Ascending aorta (tissue), 2 donors: ENCODE results near the gene MYLK2. TPM values are rescaled to one million over a fixed set of nuclear protein-coding genes. Genes with fewer than 3 reads are reported as not detected.

Experiments
- DNase-seq, 2 donors: peaks; one replicate each; pipeline ENCODE4 v3.0.0-alpha.2; 2019; ENCODE audit warnings: low spot score in 2 of 2
- H3K27ac ChIP-seq, 2 donors: fragments of 200-600 bp; sonication (generic); one replicate each; pipeline ENCODE4 v1.5.1; 2016 to 2017; ENCODE audit warnings: mild to moderate bottlenecking in 1 of 2
- H3K27me3 ChIP-seq: fragments of 200-600 bp; sonication (generic); one replicate; pipeline ENCODE4 v1.5.1; 2017
- H3K36me3 ChIP-seq, 2 donors: fragments of 200-600 bp; sonication (generic); one replicate each; pipeline ENCODE4 v1.5.1; 2016
- H3K4me1 ChIP-seq, 2 donors: fragments of 200-600 bp; sonication (generic); one replicate each; pipeline ENCODE4 v1.5.1; 2016 to 2017; ENCODE audit warnings: mild to moderate bottlenecking in 1 of 2
- H3K4me3 ChIP-seq, 2 donors: fragments of 200-600 bp; sonication (generic); one replicate each; pipeline ENCODE4 v1.5.1; 2016 to 2017; ENCODE audit warnings: mild to moderate bottlenecking in 1 of 2
- H3K9me3 ChIP-seq, 2 donors: fragments of 200-600 bp; sonication (generic); one replicate each; pipeline ENCODE4 v1.5.1; 2016
- CTCF ChIP-seq, 3 experiments: fragments of 200-600 bp in 2 of 3; fragments of 450-650 bp in 1 of 3; sonication (generic) in 2 of 3; IDR thresholded peaks; one replicate each; pipeline ENCODE4 v1.5.1; 2016 to 2019; ENCODE audit warnings: antibody characterized with exemption in 3 of 3, mild to moderate bottlenecking in 1 of 3, moderate library complexity in 1 of 3
- intact Hi-C: fragments of 100-400 bp; cut with DNase I; formaldehyde crosslinking; loops from one replicate; pipeline ENCODE4 v1.15.1; 2023
- total RNA-seq: library from RNA; depleted of rRNA; stranded (reverse); fragments of >200 nt; gene quantifications from one replicate; pipeline ENCODE4 v1.1.0, GENCODE V29; 2016

MYLK2 gene
- total RNA-seq, 1 donor from 2014 or later, result not detected

GRCh38 chr20:31856516-31856915 lies 37.4 kb downstream of the MYLK2 start:
- no peaks in the 10 kb centered on the region for H3K9me3 ChIP-seq
- no peaks in the 10 kb centered on the region for H3K36me3 ChIP-seq
- no peak overlapping the region for H3K4me3 ChIP-seq
- H3K4me1 ChIP-seq, result peaks cover 9 to 10% of the 10 kb centered on the region in 2 donors
- no peak overlapping the region for H3K27ac ChIP-seq
- no peaks in the 10 kb centered on the region for H3K27me3 ChIP-seq
- TF ChIP-seq CTCF (IDR thresholded peaks at IDR 0.05), result no peak
- no peak for DNase-seq
- intact Hi-C loops, result loop anchor here (10.0 kb wide), 1 partner anchor 178 kb away; no protein-coding TSS in a partner anchor

- H3K27ac ChIP-seq, result no peak overlapping the region
- no peak for TF ChIP-seq CTCF (IDR thresholded peaks at IDR 0.05)
- no peaks in the 10 kb centered on the region for H3K36me3 ChIP-seq
- peak in 1 of 2 donors; percentile 34 for DNase-seq
- no peaks in the 10 kb centered on the region for H3K27me3 ChIP-seq
- H3K9me3 ChIP-seq, result no peaks in the 10 kb centered on the region
- peaks cover 9 to 10% of the 10 kb centered on the region in 2 donors for H3K4me1 ChIP-seq
- intact Hi-C loops, result loop anchor here (10.0 kb wide), 1 partner anchor 177 kb away; no protein-coding TSS in a partner anchor
- no peak overlapping the region for H3K4me3 ChIP-seq
Observed at GRCh38 chr20:31857861-31858759, 39.0 kb downstream of the MYLK2 start.

GRCh38 chr20:31858760-31859083 lies 39.6 kb downstream of the MYLK2 start:
- no peak overlapping the region for H3K4me3 ChIP-seq
- no peak for TF ChIP-seq CTCF (IDR thresholded peaks at IDR 0.05)
- peaks cover 9 to 10% of the 10 kb centered on the region in 2 donors for H3K4me1 ChIP-seq
- intact Hi-C loops, result loop anchor here (10.0 kb wide), 1 partner anchor 176 kb away; no protein-coding TSS in a partner anchor
- H3K27me3 ChIP-seq, result no peaks in the 10 kb centered on the region
- H3K36me3 ChIP-seq, result no peaks in the 10 kb centered on the region
- DNase-seq, result peak in 1 of 2 donors; percentile 12
- no peaks in the 10 kb centered on the region for H3K9me3 ChIP-seq
- no peak overlapping the region for H3K27ac ChIP-seq

- H3K36me3 ChIP-seq, result no peaks in the 10 kb centered on the region
- no peak overlapping the region for H3K4me3 ChIP-seq
- H3K9me3 ChIP-seq, result no peaks in the 10 kb centered on the region
- intact Hi-C loops, result loop anchor here (10.0 kb wide), 1 partner anchor 175 kb away; no protein-coding TSS in a partner anchor
- DNase-seq, result peak in 1 of 2 donors; percentile 46
- H3K27me3 ChIP-seq, result no peaks in the 10 kb centered on the region
- H3K4me1 ChIP-seq, result peaks cover 9 to 10% of the 10 kb centered on the region in 2 donors
- TF ChIP-seq CTCF (IDR thresholded peaks at IDR 0.05), result no peak
- H3K27ac ChIP-seq, result no peak overlapping the region
Observed at GRCh38 chr20:31859266-31859997, 40.3 kb downstream of the MYLK2 start.

GRCh38 chr20:31859998-31860380 lies 40.8 kb downstream of the MYLK2 start:
- Histone ChIP-seq H3K9me3 (no peaks in the 10 kb centered on the region), H3K4me3 (no peak overlapping the region), H3K4me1 (peaks cover 9 to 10% of the 10 kb centered on the region in 2 donors), H3K27me3 (no peaks in the 10 kb centered on the region), H3K36me3 (no peaks in the 10 kb centered on the region), H3K27ac (no peak overlapping the region)
- DNase-seq, result no peak
- no peak for TF ChIP-seq CTCF (IDR thresholded peaks at IDR 0.05)
- intact Hi-C loops, result loop anchor here (5.0 to 10.0 kb wide), 2 partner anchors 57 to 175 kb away; no protein-coding TSS in a partner anchor
